H1 (cell line): ENCODE results near the gene STK32C. TPM values are rescaled to one million over a fixed set of nuclear protein-coding genes. Genes with fewer than 3 reads are reported as not detected.

Experiments
- BRCA1 ChIP-seq: IDR thresholded peaks from 2 replicates; pipeline ENCODE4 v1.6.1; 2012; ENCODE audit warnings: low read depth, low read length, improper control_type of control experiment
- CEBPB ChIP-seq: IDR thresholded peaks from 2 replicates; pipeline ENCODE4 v1.6.1; 2012; ENCODE audit warnings: low read depth, low read length
- GABPA ChIP-seq: IDR thresholded peaks from 2 replicates; pipeline ENCODE4 v1.6.1; 2011; ENCODE audit warnings: mild to moderate bottlenecking, low read length, moderate library complexity, borderline replicate concordance; ENCODE audit not compliant: insufficient read depth
- SAP30 ChIP-seq: fragments of 300-600 bp; sonication (generic); IDR thresholded peaks from 2 replicates; pipeline ENCODE4 v1.7.1; 2012; ENCODE audit warnings: low read length, moderate library complexity, mild to moderate bottlenecking, inconsistent platforms; ENCODE audit not compliant: insufficient read depth, insufficient replicate concordance
- USF2 ChIP-seq: IDR thresholded peaks from 2 replicates; pipeline ENCODE4 v1.6.1; 2011; ENCODE audit warnings: low read length, improper control_type of control experiment
- ZNF274 ChIP-seq: IDR thresholded peaks from 2 replicates; pipeline ENCODE4 v1.7.0; 2012; ENCODE audit warnings: low read length, borderline replicate concordance; ENCODE audit errors: extremely low read depth
- polyA plus RNA-seq, 7 experiments: library from polyadenylated mRNA; depleted of rRNA in 3 of 7; stranded (reverse) in 5 of 7; unstranded in 2 of 7; fragments of >200 nt in 5 of 7; fragments of 200-250 nt in 2 of 7; gene quantifications; 1 replicate in 5 of 7; 2 replicates in 1 of 7; 4 replicates in 1 of 7; pipeline versions ENCODE4 v1.2.1 to v1.2.3, GENCODE V29; 2011 to 2013; ENCODE audit warnings: missing spikeins in 2 of 7, mixed read lengths in 2 of 7
- total RNA-seq: library from RNA; stranded (reverse); fragmentation: NEBNext Ultra II Directional; extraction: Animal tissue kit (Norgen Biotek cat#: 25700); gene quantifications from 2 replicates; pipeline ENCODE4 v1.2.1, GENCODE V29; 2021

Gene STK32C
- total and polyA plus RNA-seq, 2 of the 8 experiments (the other 6 are each of a cell fraction or from before 2014, with no cell fraction given) = 10.6 to 15.6 TPM

DNA sequence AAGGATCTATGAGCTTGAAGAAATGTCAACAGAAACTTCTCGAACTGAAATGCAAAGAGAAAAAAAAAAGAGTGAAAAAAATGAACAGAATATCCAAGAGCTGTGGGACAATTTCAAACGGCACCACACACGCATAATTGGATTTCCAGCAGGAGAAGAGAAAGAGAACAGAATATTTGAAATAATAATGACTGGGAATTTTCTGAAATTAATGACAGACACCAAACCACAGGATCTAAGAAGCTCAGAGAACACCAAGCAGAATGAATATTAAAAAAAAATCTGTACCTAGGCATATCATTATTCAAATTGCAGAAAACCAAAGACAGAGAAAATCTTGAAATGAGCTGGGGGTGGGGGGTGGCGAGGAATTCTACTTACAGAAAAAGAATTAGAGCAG is 93.8 kb downstream of the STK32C start (continued):
- TF ChIP-seq ZNF274 (no peak), BRCA1 (no peak), SAP30 (no peak), GABPA (no peak), CEBPB (no peak), USF2 (no peak)
